Measurements from ENCODE around the gene ECSIT. TPM values are rescaled to one million over a fixed set of nuclear protein-coding genes. Genes with fewer than 3 reads are reported as not detected.
"Not testable (repeated sequence)": the region's sequence is repeated elsewhere in the genome, so short reads cannot be mapped to it uniquely, and the experiment has no call there.

ECSIT gene
- total and polyA plus RNA-seq, 8 donors: 15.6 to 119 (median 73.4) TPM

- intact Hi-C loops (cut with DNase I; ENCODE audit: low total_unique reads): no loop called here
- H3K4me1 ChIP-seq: peaks cover 31 to 47% (median 42%) of the 10 kb centered on the region in 4 donors
- TF ChIP-seq POLR2AphosphoS5 (IDR thresholded peaks at IDR 0.05): no peak
- no peak for TF ChIP-seq POLR2A (IDR thresholded peaks at IDR 0.05)
- TF ChIP-seq CTCF (IDR thresholded peaks at IDR 0.05): no peak
- TF ChIP-seq EP300 (IDR thresholded peaks at IDR 0.05): no peak
- H3K36me3 ChIP-seq: peaks cover 0 to 4% (median 3%) of the 10 kb centered on the region in 4 donors
- peaks cover 27 to 55% (median 43%) of the 10 kb centered on the region in 3 donors for H3K27me3 ChIP-seq
- no peaks in the 10 kb centered on the region for H3K9me3 ChIP-seq
- 40 to 57% (median 46%) methylated on average over 17 to 19 of the region's 19 CpGs for WGBS, 5 donors
- no peak overlapping the region for H3K4me3 ChIP-seq
- no peak overlapping the region for H3K27ac ChIP-seq
- peak in 1 of 2 donors; percentile 28 for DNase-seq
These were observed 50.5 kb downstream of the ECSIT start for GRCh38 chr19:11478167-11479089.

GRCh38 chr19:11475861-11476260, 53.1 kb downstream of the ECSIT start:
- Histone ChIP-seq H3K27me3 (peaks cover 11 to 36% (median 17%) of the 10 kb centered on the region in 3 donors), H3K36me3 (no peaks in the 10 kb centered on the region), H3K9me3 (no peaks in the 10 kb centered on the region), H3K4me1 (peaks cover 17 to 22% (median 20%) of the 10 kb centered on the region in 4 donors), H3K27ac (no peak overlapping the region), H3K4me3 (no peak overlapping the region)
- WGBS, 5 donors: 72 to 81% (median 75%) methylated on average over 8 of the region's 8 CpGs
- no peak for TF ChIP-seq CTCF (IDR thresholded peaks at IDR 0.05)
- TF ChIP-seq POLR2AphosphoS5 (IDR thresholded peaks at IDR 0.05): no peak
- TF ChIP-seq EP300 (IDR thresholded peaks at IDR 0.05): no peak
- TF ChIP-seq POLR2A (IDR thresholded peaks at IDR 0.05): no peak
- intact Hi-C loops (cut with DNase I; ENCODE audit: low total_unique reads): no loop called here
- no peak for DNase-seq

- Histone ChIP-seq H3K4me1 (peaks cover 12 to 16% (median 14%) of the 10 kb centered on the region in 4 donors), H3K27me3 (peaks cover 7 to 31% (median 12%) of the 10 kb centered on the region in 3 donors)
- WGBS, 5 donors: 84 to 100% (median 91%) methylated on average over 3 of the region's 3 CpGs
- H3K4me3 ChIP-seq; DNase-seq; intact Hi-C loops (cut with DNase I; ENCODE audit: low total_unique reads); H3K27ac ChIP-seq; H3K36me3 ChIP-seq; H3K9me3 ChIP-seq: not testable (repeated sequence)
These were observed 53.6 kb downstream of the ECSIT start for GRCh38 chr19:11475343-11475742.

GRCh38 chr19:11473725-11474124, 55.2 kb downstream of the ECSIT start:
- no peak overlapping the region for H3K4me3 ChIP-seq
- peaks cover 0 to under 1% (median 0%) of the 10 kb centered on the region in 4 donors for H3K4me1 ChIP-seq
- H3K27me3 ChIP-seq: peaks cover 0 to 31% (median 0%) of the 10 kb centered on the region in 3 donors
- intact Hi-C loops (cut with DNase I; ENCODE audit: low total_unique reads): no loop called here
- WGBS, 5 donors: 78 to 86% (median 83%) methylated on average over 4 of the region's 4 CpGs
- no peaks in the 10 kb centered on the region for H3K36me3 ChIP-seq
- H3K9me3 ChIP-seq: no peaks in the 10 kb centered on the region
- TF ChIP-seq POLR2A (IDR thresholded peaks at IDR 0.05) (no peak), EP300 (IDR thresholded peaks at IDR 0.05) (no peak), POLR2AphosphoS5 (IDR thresholded peaks at IDR 0.05) (no peak), CTCF (IDR thresholded peaks at IDR 0.05) (no peak)
- H3K27ac ChIP-seq: no peak overlapping the region
- no peak for DNase-seq

- DNase-seq; H3K4me1 ChIP-seq; H3K27ac ChIP-seq; intact Hi-C loops (cut with DNase I; ENCODE audit: low total_unique reads); H3K36me3 ChIP-seq; H3K9me3 ChIP-seq; H3K4me3 ChIP-seq: not testable (repeated sequence)
- peaks cover 0 to 42% (median 0%) of the 10 kb centered on the region in 3 donors for H3K27me3 ChIP-seq
- 36 to 57% (median 47%) methylated on average over 8 of the region's 8 CpGs for WGBS, 5 donors
These were observed 60.6 kb downstream of the ECSIT start for GRCh38 chr19:11468266-11468845.
